Parathyroid adenoma (tissue), 2 donors: ENCODE results near the gene ETV6.

Experiments
- H2AFZ ChIP-seq: fragments of 300-600 bp; sonication (generic); one replicate; pipeline ENCODE4 v1.7.0; 2017; ENCODE audit warnings: antibody characterized with exemption, mild to moderate bottlenecking
- H3K27ac ChIP-seq: fragments of 300-600 bp; sonication (generic); one replicate; pipeline ENCODE4 v1.7.0; 2017
- H3K27me3 ChIP-seq: fragments of 300-600 bp; sonication (generic); one replicate; pipeline ENCODE4 v1.7.0; 2017; ENCODE audit warnings: low read length; ENCODE audit not compliant: control insufficient read depth, insufficient read depth
- H3K36me3 ChIP-seq: fragments of 300-600 bp; sonication (generic); one replicate; pipeline ENCODE4 v1.7.0; 2017; ENCODE audit warnings: low read length; ENCODE audit not compliant: control insufficient read depth, insufficient read depth
- H3K4me1 ChIP-seq: fragments of 300-600 bp; sonication (generic); one replicate; pipeline ENCODE4 v1.7.0; 2017; ENCODE audit warnings: control low read depth
- H3K4me2 ChIP-seq: fragments of 300-600 bp; sonication (generic); one replicate; pipeline ENCODE4 v1.7.0; 2017; ENCODE audit warnings: low read length
- H3K4me3 ChIP-seq: fragments of 300-600 bp; sonication (generic); one replicate; pipeline ENCODE4 v1.7.0; 2017; ENCODE audit warnings: low read depth, low read length
- H3K79me2 ChIP-seq: fragments of 300-600 bp; sonication (generic); one replicate; pipeline ENCODE4 v1.7.0; 2017; ENCODE audit warnings: control low read depth
- H3K9ac ChIP-seq: fragments of 300-600 bp; sonication (generic); one replicate; pipeline ENCODE4 v1.7.0; 2017; ENCODE audit warnings: mild to moderate bottlenecking
- H3K9me3 ChIP-seq: fragments of 300-600 bp; sonication (generic); one replicate; pipeline ENCODE4 v1.7.0; 2017; ENCODE audit warnings: low read length; ENCODE audit not compliant: control insufficient read depth
- TF ChIP-seq, protein P1 (sequence below): fragments of 300-600 bp; sonication (generic); IDR thresholded peaks from one replicate; pipeline ENCODE4 v1.7.0; 2017; ENCODE audit warnings: antibody characterized with exemption, mild to moderate bottlenecking
- donor health status: primary hyperparathyroidism.

ETV6 gene

DNA sequence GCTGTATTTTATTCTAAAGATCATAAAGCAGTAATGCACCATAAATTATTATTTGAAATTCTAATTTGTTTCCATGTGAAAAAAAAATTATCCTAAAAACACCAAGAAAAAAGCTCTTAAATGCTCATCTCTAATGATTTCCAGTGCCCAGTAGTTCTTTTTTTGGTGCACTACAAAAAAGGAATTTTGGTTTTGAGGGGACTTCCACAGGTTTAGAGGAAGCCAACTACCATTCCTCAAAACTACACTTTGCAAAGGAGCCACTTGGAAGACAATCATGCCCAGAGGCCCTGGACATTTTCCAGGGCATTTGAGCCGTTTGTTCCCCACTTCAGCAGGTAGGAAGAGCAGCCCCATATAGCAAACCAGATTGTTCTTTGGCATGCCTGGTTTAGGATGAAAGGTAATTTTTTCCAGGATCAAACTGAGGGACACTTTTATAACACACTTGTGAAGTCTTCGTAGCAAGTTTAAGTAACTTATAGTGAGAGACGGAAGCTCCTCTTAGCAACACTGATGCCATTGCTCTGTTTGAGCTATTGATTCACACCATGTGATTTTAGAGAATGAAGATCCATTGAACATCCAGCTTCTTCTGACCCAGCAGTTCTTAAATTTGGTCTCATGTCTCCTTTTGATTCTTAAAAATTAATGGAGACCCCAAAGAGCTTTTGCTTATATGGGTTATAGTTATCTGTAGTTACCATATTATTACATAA is 187.9 kb downstream of the ETV6 start:
- H3K4me3 ChIP-seq: no peak overlapping the region
- no peaks in the 10 kb centered on the region for H3K9me3 ChIP-seq
- no peaks in the 10 kb centered on the region for H3K27me3 ChIP-seq
- TF ChIP-seq, protein P1, sequence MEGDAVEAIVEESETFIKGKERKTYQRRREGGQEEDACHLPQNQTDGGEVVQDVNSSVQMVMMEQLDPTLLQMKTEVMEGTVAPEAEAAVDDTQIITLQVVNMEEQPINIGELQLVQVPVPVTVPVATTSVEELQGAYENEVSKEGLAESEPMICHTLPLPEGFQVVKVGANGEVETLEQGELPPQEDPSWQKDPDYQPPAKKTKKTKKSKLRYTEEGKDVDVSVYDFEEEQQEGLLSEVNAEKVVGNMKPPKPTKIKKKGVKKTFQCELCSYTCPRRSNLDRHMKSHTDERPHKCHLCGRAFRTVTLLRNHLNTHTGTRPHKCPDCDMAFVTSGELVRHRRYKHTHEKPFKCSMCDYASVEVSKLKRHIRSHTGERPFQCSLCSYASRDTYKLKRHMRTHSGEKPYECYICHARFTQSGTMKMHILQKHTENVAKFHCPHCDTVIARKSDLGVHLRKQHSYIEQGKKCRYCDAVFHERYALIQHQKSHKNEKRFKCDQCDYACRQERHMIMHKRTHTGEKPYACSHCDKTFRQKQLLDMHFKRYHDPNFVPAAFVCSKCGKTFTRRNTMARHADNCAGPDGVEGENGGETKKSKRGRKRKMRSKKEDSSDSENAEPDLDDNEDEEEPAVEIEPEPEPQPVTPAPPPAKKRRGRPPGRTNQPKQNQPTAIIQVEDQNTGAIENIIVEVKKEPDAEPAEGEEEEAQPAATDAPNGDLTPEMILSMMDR: no peak
- no peaks in the 10 kb centered on the region for H3K36me3 ChIP-seq
- no peak overlapping the region for H2AFZ ChIP-seq
- H3K27ac ChIP-seq: no peak overlapping the region
- H3K4me1 ChIP-seq: peaks cover 24% of the 10 kb centered on the region
- H3K4me2 ChIP-seq: no peak overlapping the region
- H3K79me2 ChIP-seq: peaks cover 8% of the 10 kb centered on the region
- H3K9ac ChIP-seq: no peak overlapping the region

DNA sequence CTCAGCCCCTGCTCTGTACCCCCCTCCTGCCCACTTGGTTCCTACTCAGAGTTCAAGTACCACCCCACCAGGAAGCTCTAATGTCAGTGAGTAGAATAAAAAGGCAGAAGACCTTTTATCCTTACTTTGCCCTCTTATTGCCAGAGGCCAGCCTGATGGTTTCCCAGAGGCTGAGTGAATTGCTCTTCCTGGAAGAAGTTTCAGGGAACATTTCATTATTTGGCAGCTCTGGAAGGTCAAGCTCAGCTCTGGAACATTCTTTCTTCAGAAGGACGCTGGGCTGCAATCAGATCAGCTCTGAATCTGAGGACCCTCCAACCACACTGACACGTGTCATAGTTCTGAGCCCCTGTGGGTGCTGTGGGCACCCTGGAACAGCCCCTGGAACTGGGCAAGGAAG is 188.9 kb downstream of the ETV6 start:
- H3K4me1 ChIP-seq: peaks cover 24% of the 10 kb centered on the region
- H3K9ac ChIP-seq: no peak overlapping the region
- no peak overlapping the region for H2AFZ ChIP-seq
- no peaks in the 10 kb centered on the region for H3K9me3 ChIP-seq
- no peak overlapping the region for H3K4me2 ChIP-seq
- no peaks in the 10 kb centered on the region for H3K27me3 ChIP-seq
- no peaks in the 10 kb centered on the region for H3K36me3 ChIP-seq
- peak overlapping the region; percentile 30 for H3K27ac ChIP-seq
- H3K4me3 ChIP-seq: no peak overlapping the region
- H3K79me2 ChIP-seq: peaks cover 9% of the 10 kb centered on the region
- TF ChIP-seq, protein P1: no peak

DNA sequence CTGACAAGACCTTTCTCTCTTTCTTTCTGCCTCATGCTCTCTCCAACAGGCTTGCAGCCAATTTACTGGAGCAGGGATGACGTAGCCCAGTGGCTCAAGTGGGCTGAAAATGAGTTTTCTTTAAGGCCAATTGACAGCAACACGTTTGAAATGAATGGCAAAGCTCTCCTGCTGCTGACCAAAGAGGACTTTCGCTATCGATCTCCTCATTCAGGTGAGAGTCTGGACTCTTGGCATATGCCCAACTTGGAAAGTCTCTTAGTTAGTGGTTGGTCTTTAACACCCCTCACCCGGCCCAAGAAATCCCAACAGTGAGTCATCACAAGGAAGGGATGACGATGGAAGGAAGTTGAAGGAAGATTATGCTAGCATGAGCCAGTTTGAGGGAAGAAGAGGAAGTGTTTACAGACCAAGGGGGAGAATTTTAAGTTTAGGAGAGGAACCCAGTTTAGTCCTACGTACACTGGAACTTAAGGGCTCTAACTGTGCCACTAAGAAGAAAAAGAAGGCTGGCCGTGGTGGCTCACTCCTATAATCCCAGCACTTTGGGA is 189.7 kb downstream of the ETV6 start:
- H3K9ac ChIP-seq: no peak overlapping the region
- H3K36me3 ChIP-seq: no peaks in the 10 kb centered on the region
- peak overlapping the region; percentile 30 for H3K27ac ChIP-seq
- no peak overlapping the region for H3K4me3 ChIP-seq
- no peaks in the 10 kb centered on the region for H3K9me3 ChIP-seq
- H3K27me3 ChIP-seq: no peaks in the 10 kb centered on the region
- TF ChIP-seq, protein P1: no peak
- H3K4me2 ChIP-seq: no peak overlapping the region
- peaks cover 24% of the 10 kb centered on the region for H3K4me1 ChIP-seq
- no peak overlapping the region for H2AFZ ChIP-seq
- peaks cover 9% of the 10 kb centered on the region for H3K79me2 ChIP-seq

DNA sequence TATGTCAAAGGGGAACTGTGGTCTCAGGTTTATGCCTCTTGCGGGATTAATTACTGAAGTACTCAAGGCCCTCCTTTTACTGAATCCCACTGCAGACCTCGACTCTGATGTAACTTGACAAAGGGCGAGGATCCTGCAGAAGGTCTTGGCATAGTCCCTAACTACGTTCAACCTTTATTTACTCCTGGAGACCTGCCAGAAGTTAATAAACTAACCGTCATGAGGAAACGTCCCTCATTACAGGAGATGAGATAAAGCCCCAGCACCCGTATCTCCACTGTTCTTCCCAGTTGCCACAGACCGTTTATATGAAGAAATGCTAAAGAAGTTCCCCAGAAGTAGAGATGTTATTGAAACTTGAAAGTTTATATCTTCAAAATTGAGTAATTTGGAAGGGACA is 190.9 kb downstream of the ETV6 start:
- no peak overlapping the region for H2AFZ ChIP-seq
- peaks cover 21% of the 10 kb centered on the region for H3K4me1 ChIP-seq
- H3K27me3 ChIP-seq: no peaks in the 10 kb centered on the region
- no peak overlapping the region for H3K9ac ChIP-seq
- TF ChIP-seq, protein P1: no peak
- H3K79me2 ChIP-seq: peaks cover 6% of the 10 kb centered on the region
- no peaks in the 10 kb centered on the region for H3K36me3 ChIP-seq
- peak overlapping the region; percentile 43 for H3K4me2 ChIP-seq
- H3K27ac ChIP-seq: peak overlapping the region; percentile 30
- no peaks in the 10 kb centered on the region for H3K9me3 ChIP-seq
- H3K4me3 ChIP-seq: peak overlapping the region; percentile 6

DNA sequence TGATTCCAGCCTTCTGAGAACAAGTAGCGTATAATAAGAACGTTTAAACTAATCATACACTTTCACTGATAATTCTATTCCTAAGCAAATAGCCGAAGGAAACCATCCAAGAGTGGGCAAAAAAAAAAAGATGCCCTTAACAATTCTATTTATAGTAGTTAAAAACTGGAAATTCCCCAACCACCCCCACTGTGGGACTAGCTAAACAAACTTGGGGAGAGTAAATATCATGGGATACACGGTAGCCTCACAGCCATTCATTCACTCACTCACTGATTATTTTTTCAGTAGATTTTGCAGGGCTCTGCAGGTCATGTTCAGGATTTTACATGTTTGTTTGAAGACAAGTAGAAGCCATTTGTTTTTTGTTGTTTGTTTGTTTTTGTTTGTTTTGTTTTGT is 197.0 kb downstream of the ETV6 start:
- H3K27ac ChIP-seq: no peak overlapping the region
- TF ChIP-seq, protein P1: no peak
- no peaks in the 10 kb centered on the region for H3K27me3 ChIP-seq
- H2AFZ ChIP-seq: no peak overlapping the region
- no peaks in the 10 kb centered on the region for H3K36me3 ChIP-seq
- H3K4me1 ChIP-seq: peaks cover 3% of the 10 kb centered on the region
- peaks cover 18% of the 10 kb centered on the region for H3K79me2 ChIP-seq
- H3K4me2 ChIP-seq: no peak overlapping the region
- H3K9me3 ChIP-seq: no peaks in the 10 kb centered on the region
- no peak overlapping the region for H3K4me3 ChIP-seq
- no peak overlapping the region for H3K9ac ChIP-seq
